Gastrocnemius medialis (tissue), 4 donors: ENCODE data around the gene FAM110D. TPM values are rescaled to one million over a fixed set of nuclear protein-coding genes. Genes with fewer than 3 reads are reported as not detected.
A peak's percentile ranks its signal among the peaks of the same experiment; 100 is the strongest.

Experiments used
- ATAC-seq, 2 donors: fragments of 150-250 bp; one replicate each; pipeline ENCODE4 v1.9.1; 2016
- DNase-seq, 2 donors: peaks; one replicate each; pipeline ENCODE4 v3.0.0-alpha.2; 2019
- H3K27ac ChIP-seq, 4 donors: fragments of 200-600 bp; sonication (generic); 1 replicate in 1 of 4; 2 replicates in 3 of 4; pipeline ENCODE4 v1.5.1; 2016 to 2018; ENCODE audit warnings: mild to moderate bottlenecking in 2 of 4, moderate library complexity in 1 of 4
- H3K27me3 ChIP-seq, 3 donors: fragments of 200-600 bp; sonication (generic) in 2 of 3; 1 replicate in 1 of 3; 2 replicates in 2 of 3; pipeline versions ENCODE4 v1.5.1 to v1.6.0; 2016 to 2019; ENCODE audit warnings: mild to moderate bottlenecking in 1 of 3, moderate library complexity in 1 of 3
- H3K36me3 ChIP-seq, 2 donors: fragments of 200-600 bp; sonication (generic) in 1 of 2; one replicate each; pipeline ENCODE4 v1.5.1; 2017 to 2018
- H3K4me1 ChIP-seq, 2 donors: fragments of 200-600 bp; sonication (generic) in 1 of 2; one replicate each; pipeline ENCODE4 v1.5.1; 2016 to 2017; ENCODE audit warnings: mild to moderate bottlenecking in 2 of 2
- H3K4me3 ChIP-seq, 4 donors: fragments of 200-600 bp; sonication (generic) in 3 of 4; 1 replicate in 1 of 4; 2 replicates in 3 of 4; pipeline ENCODE4 v1.5.1; 2016 to 2019; ENCODE audit warnings: mild to moderate bottlenecking in 2 of 4
- H3K9me3 ChIP-seq, 3 donors: fragments of 200-600 bp; sonication (generic) in 2 of 3; 1 replicate in 1 of 3; 2 replicates in 2 of 3; pipeline ENCODE4 v1.5.1; 2016 to 2019
- CTCF ChIP-seq, 5 experiments: fragments of 450-650 bp in 3 of 5; fragments of 200-600 bp in 2 of 5; sonication (generic) in 2 of 5; IDR thresholded peaks in 4 of 5; conservative IDR thresholded peaks in 1 of 5; 1 replicate in 4 of 5; 2 replicates in 1 of 5; pipeline ENCODE4 v1.5.1; 2016 to 2019; ENCODE audit warnings: antibody characterized with exemption in 5 of 5, mild to moderate bottlenecking in 3 of 5, moderate library complexity in 3 of 5
- POLR2A ChIP-seq, 2 donors: fragments of 450-650 bp; IDR thresholded peaks; one replicate each; pipeline ENCODE4 v1.6.1; 2017; ENCODE audit warnings: antibody characterized with exemption in 2 of 2, mild to moderate bottlenecking in 2 of 2, moderate library complexity in 2 of 2
- in situ Hi-C, 4 donors: fragments of 200-750 bp; cut with MboI; loops; one replicate each; pipeline versions ENCODE4 v1.15.0 to v1.8.0; 2017; ENCODE audit warnings: low sequenced_read_pairs in 4 of 4
- intact Hi-C: fragments of 100-400 bp; cut with DNase I; formaldehyde crosslinking; loops from one replicate; pipeline ENCODE4 v1.15.1; 2023; ENCODE audit warnings: low total_unique reads
- total RNA-seq, 4 donors: library from RNA; depleted of rRNA; stranded (reverse); fragments of >200 nt; gene quantifications; one replicate each; pipeline versions ENCODE4 v1.1.0 to v1.2.3, GENCODE V29; 2016

FAM110D gene
- total RNA-seq, 4 donors from 2014 or later, result 3.1 to 5.2 (median 4.2) TPM

DNA sequence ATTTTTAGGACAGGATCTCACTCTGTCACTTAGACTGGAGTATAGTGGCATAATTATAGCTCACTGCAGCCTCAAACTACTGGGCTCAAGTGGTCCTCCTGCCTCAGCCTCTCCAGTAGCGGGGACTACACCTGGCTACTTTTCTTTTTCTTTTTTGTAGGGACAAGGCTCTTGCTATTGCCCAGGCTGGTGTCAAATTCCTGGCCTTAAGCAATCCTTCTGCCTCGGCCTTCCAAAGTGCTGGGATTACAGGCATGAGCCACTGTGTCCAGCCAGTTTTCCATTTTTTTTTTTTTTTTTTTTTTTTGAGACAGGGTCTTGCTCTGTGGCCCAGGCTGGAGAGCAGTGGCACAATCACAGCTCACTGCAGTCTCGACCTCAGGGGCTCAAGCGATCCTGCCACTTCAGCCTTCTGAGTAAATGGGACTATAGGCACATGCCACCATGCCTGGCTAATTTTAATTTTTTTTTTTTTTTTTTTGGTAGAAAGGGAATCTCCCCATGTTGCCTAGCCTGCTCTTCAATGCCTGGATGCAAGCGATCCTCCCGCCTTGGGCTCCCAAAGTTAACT, 54.5 kb downstream of the FAM110D start:
- H3K9me3 ChIP-seq, result no peaks in the 10 kb centered on the region
- H3K27ac ChIP-seq, result no peak overlapping the region
- intact Hi-C loops (no loop called here), in situ Hi-C loops (no loop called here)
- H3K4me1 ChIP-seq, result peaks cover 0 to 3% of the 10 kb centered on the region in 2 donors
- H3K4me3 ChIP-seq, result no peak overlapping the region
- H3K36me3 ChIP-seq, result no peaks in the 10 kb centered on the region
- ATAC-seq (peak in 1 of 2 donors; percentile 64), DNase-seq (peak in 1 of 2 donors; percentile 27)
- H3K27me3 ChIP-seq, result no peaks in the 10 kb centered on the region
- TF ChIP-seq POLR2A (IDR thresholded peaks at IDR 0.05), result no peak
- TF ChIP-seq CTCF (IDR thresholded peaks at IDR 0.05 in 4 of 5, conservative IDR thresholded peaks at IDR 0.05 in 1 of 5), result no peak

Other genes starting within 250 kb of the FAM110D start
- 10 to 100 TPM in 3 of 4 donors, 1 to 10 TPM in 1; 9.0 to 35.5 (median 16.1) TPM for gene PAFAH2, start 161.0 kb upstream of the FAM110D start, total RNA-seq
- gene EXTL1, start 137.3 kb upstream of the FAM110D start, total RNA-seq, result under 1 TPM in 2 of 4 donors, not detected in 2; 0.33 to 0.95 TPM
- 1 to 10 TPM; 1.2 to 5.2 (median 3.1) TPM for gene SLC30A2, start 113.0 kb upstream of the FAM110D start, total RNA-seq
- gene TRIM63, start 91.4 kb upstream of the FAM110D start, total RNA-seq, result 1,000 to 10,000 TPM; 1,040 to 4,298 (median 2,203) TPM
- gene PDIK1L, start 47.3 kb upstream of the FAM110D start, total RNA-seq, result 1 to 10 TPM; 4.4 to 8.7 (median 5.9) TPM
- gene C1orf232, start 9.9 kb downstream of the FAM110D start, total RNA-seq, result not detected
- 100 to 1,000 TPM in 2 of 4 donors, 10 to 100 TPM in 2; 39.6 to 135 (median 97.3) TPM for gene ZNF593, start 10.8 kb downstream of the FAM110D start, total RNA-seq
- under 1 TPM in 2 of 4 donors, not detected in 2; 0.66 TPM for gene ZNF593OS, start 12.8 kb downstream of the FAM110D start, total RNA-seq
- gene CNKSR1, start 18.4 kb downstream of the FAM110D start, total RNA-seq, result 10 to 100 TPM; 23.7 to 50.6 (median 44.6) TPM
- gene CATSPER4, start 31.5 kb downstream of the FAM110D start, total RNA-seq, result not detected
- 10 to 100 TPM; 28.5 to 61.6 (median 41.3) TPM for gene CEP85, start 75.1 kb downstream of the FAM110D start, total RNA-seq
- gene SH3BGRL3, start 121.0 kb downstream of the FAM110D start, total RNA-seq, result 10 to 100 TPM; 10.3 to 16.9 (median 13.1) TPM
- 1 to 10 TPM; 2.7 to 3.8 (median 3.4) TPM for gene UBXN11, start 147.6 kb downstream of the FAM110D start, total RNA-seq
- gene CD52, start 158.9 kb downstream of the FAM110D start, total RNA-seq, result 1 to 10 TPM in 2 of 4 donors, not detected in 2; 1.4 to 2.8 TPM
- not detected for gene CRYBG2, start 195.1 kb downstream of the FAM110D start, total RNA-seq
- not detected for gene ZNF683, start 213.7 kb downstream of the FAM110D start, total RNA-seq